Stimulated activated CD8-positive, alpha-beta memory T cell treated with anti-CD3 and anti-CD28 coated beads, Interleukin-2, amount 100 ng/mL, for 1 hour (primary cell): ENCODE data around the gene HEBP1.

Experiments
- DNase-seq, 2 donors: peaks; one replicate each; pipeline ENCODE4 v3.0.0-alpha.2; 2020; ENCODE audit warnings: low read depth in 2 of 2

HEBP1 gene

GRCh38 chr12:13023811-13024530, 23.9 kb upstream of the HEBP1 start:
- DNase-seq = no peak

- DNase-seq = no peak
These were observed 22.8 kb upstream of the HEBP1 start for GRCh38 chr12:13022851-13023271.

- no peak for DNase-seq
These were observed 11.0 kb upstream of the HEBP1 start for GRCh38 chr12:13011098-13011497.

- DNase-seq = no peak
These were observed 8.8 kb upstream of the HEBP1 start for GRCh38 chr12:13008741-13009380.

- DNase-seq = no peak
These were observed 7.6 kb upstream of the HEBP1 start for GRCh38 chr12:13007496-13008233.

- DNase-seq = no peak
These were observed 5.6 kb upstream of the HEBP1 start for GRCh38 chr12:13005649-13006048.

- DNase-seq = no peak
These were observed 4.9 kb upstream of the HEBP1 start for GRCh38 chr12:13004986-13005385.

GRCh38 chr12:13004361-13004760, 4.3 kb upstream of the HEBP1 start:
- no peak for DNase-seq

- DNase-seq = no peak
These were observed 2.4 kb upstream of the HEBP1 start for GRCh38 chr12:13002301-13003097.

- no peak for DNase-seq
These were observed 1.6 kb upstream of the HEBP1 start for GRCh38 chr12:13001775-13002040.

GRCh38 chr12:13000925-13001774, 1.1 kb upstream of the HEBP1 start:
- no peak for DNase-seq

- DNase-seq = no peak
These were observed 505 bp upstream of the HEBP1 start for GRCh38 chr12:13000616-13000924.

- no peak for DNase-seq
These were observed 650 bp downstream of the HEBP1 start for GRCh38 chr12:12999271-12999958.

GRCh38 chr12:12998248-12998647, 1.8 kb downstream of the HEBP1 start:
- DNase-seq = no peak

GRCh38 chr12:12997734-12998133, 2.3 kb downstream of the HEBP1 start:
- no peak for DNase-seq

- DNase-seq = no peak
These were observed 2.9 kb downstream of the HEBP1 start for GRCh38 chr12:12997156-12997555.

GRCh38 chr12:12996209-12996608, 3.9 kb downstream of the HEBP1 start:
- no peak for DNase-seq

GRCh38 chr12:12995088-12995487, 5.0 kb downstream of the HEBP1 start:
- no peak for DNase-seq

- DNase-seq = no peak
These were observed 6.7 kb downstream of the HEBP1 start for GRCh38 chr12:12993367-12993766.

- DNase-seq = no peak
These were observed 7.5 kb downstream of the HEBP1 start for GRCh38 chr12:12992418-12993130.
